Right hindlimb (tissue), 1 donor: Measurements from ENCODE around the gene PTPRD.

ENCODE experiments used
- DNase-seq: peaks from one replicate; pipeline ENCODE4 v3.0.0-alpha.2; 2018

The PTPRD gene

DNA sequence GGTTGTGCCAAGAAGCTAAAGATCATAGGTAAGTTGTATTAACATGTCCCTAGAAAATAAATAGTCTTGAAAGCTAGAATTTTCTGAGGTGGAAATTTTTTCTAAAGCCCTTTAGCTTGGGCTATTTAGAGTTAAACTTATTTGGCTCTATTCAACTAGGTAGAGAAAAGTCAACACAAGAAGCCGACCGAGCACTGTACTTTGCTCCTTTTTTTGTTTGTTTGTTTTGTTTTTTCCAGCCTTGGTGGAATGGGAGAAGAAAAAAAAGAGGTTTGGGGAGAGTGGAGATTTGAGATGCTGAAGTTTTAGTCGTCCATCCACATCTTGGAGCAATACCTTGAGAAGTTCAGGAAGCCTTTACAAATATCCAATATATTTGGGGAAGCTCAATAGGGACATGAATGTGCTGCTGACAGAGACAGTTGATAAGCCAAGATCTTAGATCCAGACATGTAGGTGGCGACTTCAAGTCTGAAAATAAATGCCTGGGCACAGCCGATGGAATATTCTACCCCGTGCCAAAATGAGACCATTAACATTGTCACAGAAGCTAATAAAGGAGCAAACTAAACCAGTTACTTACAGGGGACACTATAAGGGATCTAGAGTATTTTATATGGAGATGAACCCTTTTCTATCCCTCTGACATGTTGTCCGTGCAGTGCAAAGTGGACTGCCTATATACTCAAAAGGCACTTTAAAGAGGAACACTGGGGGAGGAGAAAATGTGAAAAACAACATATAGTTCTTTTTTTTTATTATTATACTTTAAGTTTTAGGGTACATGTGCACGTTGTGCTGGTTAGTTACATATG, 466.1 kb downstream of the PTPRD start:
- DNase-seq, result no peak

DNA sequence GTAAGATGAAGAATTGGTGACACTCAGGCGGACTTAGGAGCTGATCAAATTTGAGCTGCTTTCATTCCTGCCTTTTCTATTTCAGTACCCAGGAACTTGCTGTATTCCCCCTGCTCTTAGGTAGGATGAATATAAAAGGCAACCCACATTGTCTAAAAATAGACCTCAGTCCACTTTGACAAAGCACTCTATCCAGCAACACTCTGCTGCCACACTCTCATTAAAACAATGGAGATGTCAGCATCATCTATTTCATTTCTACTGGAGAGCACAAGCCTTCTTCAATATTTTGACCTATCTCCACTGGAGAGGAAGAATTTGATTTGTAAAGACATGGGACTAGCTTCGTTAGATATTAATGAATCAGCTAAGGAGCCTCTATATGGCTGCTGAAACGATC, 468.4 kb downstream of the PTPRD start:
- no peak for DNase-seq

DNA sequence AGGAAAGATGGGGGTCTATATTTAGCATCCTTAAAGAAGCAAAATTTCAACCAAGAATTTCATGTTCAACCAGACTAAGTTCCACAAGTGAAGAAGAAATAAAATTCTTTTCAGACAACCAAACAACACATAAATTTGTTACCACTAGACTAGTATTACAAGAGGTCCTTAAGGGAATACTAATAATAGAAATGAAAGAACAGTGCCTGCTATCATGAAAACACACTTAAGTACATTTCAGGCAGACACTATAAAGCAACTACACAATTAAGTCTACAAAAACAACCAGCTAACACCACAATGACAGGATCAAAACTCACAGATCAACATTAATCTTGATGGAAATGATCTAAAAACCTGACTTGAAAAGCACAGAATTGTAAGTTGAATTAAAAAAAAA, 477.2 kb downstream of the PTPRD start:
- DNase-seq, result no peak

DNA sequence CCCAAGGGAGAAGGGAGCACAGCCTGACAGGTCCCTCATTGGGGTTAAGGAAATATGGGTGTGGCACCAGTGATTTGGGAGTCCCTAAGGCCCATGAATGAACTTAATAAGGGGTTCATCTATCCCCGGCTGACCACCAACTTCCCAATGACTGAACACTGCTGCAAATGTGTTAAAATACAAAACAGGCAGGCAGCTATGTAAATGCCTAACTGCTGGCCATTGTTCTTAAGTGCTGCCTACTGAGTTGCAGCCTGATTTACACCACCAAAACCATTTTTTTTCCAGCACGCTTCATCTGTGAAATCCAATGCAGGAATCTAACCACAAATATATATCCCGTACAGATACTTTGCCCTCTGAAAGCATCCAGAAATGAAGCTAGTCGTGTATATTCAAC, 478.5 kb downstream of the PTPRD start:
- DNase-seq, result no peak

DNA sequence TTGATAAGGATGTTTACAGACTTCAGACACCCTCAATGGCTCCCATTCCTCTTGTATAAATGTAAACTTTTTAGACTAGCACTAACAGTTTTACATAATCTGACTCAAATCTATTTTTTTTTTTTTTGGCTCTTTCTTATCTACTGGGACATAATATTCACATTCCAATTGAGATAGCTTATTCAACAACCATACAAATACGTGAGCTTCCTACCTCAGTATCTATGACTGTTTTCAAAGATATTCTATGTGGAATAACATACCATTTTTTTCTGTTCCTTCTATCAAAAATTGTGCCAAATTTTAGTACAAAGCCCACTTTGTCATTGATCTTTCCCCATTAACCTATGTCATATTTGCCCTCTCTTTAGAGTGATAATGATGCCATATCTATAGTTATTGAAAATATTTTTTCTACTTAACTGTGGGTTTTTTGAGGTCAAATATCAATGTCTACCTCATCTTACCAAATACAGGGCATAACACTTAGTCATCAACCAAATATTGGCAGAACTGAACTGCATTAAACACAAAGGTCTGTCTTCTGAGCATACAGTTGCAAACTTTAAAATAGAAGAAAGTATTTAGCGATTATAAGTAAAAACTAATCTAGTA, 482.6 kb downstream of the PTPRD start:
- no peak for DNase-seq

DNA sequence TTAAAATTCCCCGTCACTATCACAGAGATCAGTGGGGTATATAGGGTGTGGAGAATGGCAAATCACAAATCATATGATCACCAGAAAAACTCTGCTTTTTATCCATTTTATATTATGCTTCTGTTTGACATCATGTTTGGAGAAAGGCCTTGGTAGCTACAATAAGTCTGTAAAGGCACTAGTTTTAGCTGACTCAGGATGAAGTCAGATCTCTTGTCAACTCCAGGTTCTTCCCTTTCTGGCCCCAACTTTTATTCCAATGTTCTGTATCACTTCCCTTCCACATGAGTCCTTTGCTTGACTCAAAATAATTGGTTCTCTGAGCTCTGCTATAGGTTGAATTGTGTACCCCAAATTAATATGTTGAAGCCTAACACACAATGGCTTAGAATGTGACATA, 484.9 kb downstream of the PTPRD start:
- no peak for DNase-seq

DNA sequence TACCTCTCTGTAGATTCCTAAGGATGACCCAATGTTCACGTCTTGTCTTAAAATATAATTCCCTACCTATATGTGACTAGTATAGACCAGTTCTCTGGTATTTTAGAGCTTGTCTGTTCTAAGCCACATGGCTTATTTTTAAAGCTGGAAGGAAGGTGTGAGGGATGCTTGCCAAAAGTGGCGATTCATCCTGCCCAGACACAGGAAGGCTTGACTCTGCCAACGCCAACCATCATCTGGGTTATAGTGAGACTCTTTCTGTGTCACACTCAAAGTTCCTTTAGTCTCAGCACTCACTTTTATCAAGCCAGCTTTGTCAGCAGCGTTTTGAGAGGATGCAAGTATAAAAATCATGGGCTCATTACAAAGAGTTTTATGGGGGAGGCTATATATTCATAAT, 500.0 kb downstream of the PTPRD start:
- no peak for DNase-seq

DNA sequence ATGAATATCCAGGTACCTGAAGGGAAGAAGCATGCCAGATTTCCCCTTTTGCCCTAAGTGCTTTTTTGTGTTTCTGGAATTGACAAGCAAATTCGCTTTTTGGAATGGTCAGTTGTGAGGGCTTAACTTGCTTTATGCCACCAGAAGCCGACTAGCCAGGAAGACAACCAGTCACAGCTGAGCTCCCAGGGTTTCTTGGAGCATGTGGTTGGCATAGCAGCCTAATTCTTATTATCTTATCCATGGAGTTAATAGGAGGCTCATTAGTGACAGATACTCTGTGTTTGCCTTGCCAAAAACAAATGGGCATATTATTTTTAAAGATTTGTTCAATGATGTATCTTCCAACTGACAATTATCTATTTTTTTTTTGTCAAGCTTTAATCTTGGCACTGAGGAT, 500.7 kb downstream of the PTPRD start:
- DNase-seq, result no peak

DNA sequence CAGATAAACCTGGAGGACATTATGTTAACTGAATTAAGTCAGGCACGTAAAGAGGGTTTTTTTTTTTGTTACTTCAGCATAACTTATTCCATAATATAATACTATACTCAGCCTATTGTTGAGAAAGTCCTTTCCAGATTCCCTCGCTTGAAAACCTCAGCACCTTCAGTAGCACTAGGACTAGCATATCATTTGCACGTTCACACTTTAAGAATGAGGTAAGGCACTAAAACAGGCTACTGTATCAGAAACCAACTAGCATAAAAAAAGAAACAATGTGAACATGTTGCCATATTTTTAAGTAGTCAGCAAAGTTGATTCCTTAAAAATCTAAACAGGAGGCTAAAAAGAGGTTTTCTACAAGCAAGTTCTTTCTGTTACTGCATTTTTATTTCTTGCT, 504.0 kb downstream of the PTPRD start:
- DNase-seq, result no peak

DNA sequence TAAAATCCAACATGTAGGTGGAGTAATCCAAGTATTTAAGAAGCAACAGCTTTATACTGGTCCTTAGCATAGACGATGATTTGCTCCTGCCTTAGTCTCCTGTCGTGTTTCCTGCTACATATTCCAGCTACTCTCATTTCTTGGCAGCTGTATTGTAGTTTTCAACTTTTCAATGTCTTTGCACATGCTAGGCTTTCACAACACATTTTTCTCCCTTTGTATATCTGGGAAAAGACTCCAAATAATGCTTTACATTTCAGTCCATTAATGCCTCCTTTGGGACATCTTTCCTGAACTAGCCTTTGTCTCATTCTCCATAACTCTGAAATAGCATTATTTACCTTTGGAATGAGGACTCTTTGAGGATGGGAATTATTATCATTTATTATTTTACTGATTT, 508.0 kb downstream of the PTPRD start:
- no peak for DNase-seq

DNA sequence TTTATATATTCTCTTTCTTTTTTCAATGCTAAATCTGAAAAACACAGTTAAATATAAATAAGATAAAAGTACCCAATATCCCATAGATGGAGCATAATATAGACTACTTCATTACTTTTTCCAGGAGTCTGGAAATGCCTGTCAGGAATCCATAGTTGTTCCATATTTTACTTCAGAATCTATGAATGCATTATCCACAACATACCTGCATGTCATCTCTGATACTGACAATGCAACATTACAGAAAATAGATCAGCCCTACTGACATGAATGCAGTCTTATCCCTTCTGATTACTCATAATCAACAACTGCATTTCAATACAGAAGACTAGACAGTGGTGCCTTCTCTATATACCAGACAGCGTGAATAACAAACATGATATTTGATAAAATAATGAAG, 517.6 kb downstream of the PTPRD start:
- DNase-seq, result no peak

DNA sequence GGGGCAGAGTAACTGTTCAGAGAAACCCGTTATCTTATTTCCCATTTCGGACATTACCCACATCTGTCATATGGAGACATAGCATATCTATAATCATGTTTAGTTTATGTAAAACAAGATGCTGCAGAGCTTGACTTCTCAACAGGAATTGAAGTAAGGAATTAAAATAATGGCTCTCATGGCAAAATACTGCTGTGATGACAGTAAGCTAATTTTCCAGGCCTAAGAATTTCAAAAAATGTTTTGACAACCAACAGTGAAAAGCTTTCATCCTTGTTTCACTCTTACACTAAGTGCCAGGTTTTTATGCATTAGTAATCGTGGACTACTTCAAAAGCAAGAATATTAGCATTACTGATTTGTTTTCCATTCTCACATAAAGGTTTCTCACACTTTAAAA, 518.2 kb downstream of the PTPRD start:
- DNase-seq, result no peak

DNA sequence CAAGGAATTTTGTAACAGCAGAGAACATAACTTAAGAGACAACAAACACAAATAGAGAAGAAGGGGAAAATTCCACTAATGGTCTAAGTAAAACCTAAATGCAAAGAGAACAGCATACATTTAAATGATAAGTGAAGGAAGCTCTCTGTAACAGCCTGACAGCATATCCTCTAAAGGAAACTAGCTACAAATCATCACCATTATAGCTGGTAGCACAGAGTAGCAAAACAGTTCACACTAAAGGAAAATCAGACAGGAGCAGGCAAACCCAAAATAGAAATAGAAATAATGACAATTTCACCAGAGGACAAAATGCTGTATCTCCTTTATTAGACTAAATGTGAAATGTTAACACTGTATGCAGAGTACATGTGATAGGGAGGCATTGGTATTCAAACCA, 532.8 kb downstream of the PTPRD start:
- no peak for DNase-seq

DNA sequence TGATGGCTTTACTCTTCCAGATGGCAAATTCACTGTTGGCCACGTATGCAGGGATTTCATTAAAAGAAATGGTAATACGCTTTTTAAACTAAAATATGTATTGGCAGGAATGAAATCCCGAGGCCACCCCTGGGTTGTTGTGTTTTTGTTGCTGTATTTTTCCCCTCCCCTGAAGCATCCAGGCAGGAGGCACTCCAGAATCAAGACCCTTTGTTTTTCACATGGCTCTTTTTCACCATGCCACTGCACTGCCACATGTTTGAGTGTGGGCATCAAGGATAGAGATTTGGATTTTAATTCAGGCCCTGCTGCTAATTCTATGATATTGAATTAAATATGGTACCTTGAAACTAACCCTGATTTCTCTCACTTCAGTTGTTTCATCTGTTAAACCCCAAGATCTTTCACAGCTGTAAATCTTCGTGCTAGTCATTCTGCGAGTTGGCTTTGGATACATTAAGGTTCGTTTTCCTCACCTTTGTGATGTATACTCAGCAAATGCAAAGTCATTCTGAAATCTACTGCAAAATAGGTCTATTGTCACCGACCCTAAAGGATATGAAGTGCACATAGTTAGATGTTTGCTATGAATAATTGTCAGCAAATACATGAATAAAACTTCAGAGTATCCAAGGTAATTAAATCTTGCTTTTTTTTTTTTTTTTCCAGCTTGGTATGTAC, 533.4 kb downstream of the PTPRD start:
- no peak for DNase-seq

DNA sequence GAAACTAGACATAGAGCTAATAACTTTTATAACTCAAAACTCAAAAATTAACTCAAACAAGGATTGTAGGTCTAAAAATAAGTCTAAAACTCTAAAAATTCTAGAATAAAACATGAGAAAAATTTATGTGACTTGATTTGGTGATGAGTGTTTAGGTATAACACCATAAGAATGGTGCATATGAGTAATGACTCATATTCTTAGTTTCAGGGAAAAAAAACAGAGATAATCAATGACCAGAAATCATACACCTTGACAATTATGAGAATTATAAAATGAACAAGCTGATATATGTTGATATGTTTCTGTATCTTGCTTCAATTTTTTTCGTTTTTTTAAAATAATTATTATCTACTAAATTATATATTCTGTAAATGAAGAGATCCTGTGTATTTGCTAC, 541.2 kb downstream of the PTPRD start:
- DNase-seq, result no peak

DNA sequence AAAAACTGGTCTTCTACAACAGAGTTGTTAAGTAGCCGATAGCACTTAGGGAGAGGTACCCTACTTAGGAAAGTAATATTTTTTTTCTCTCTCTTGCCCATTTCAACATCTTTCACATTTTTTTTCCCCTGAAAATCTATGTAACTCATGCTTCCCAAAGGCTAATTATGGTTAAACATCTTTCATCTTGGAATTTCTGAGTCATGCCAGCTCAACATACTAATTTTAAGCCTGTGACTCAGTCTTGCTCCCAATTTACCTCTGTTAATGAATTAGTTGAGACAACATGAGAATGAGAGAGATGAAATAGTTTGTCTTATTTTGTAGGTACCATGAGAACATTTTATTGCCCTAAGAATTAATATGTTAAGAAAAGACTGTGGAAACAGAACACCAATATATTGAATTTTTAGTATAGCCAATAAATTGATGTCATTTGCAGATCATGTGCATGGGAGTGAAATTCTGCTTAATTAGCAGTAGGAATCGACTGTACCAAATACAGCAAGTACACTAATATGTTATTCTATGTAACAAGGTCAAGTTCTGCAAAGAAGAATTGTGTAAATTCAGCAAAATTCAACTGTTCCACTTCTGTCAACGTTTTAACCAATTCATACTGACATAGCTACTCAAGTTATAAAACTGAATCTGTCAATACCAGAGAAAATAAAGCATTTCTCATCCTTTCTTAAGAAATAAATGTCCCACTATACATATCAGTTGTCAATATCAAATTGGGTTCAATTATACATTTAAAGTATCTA, 550.0 kb downstream of the PTPRD start:
- no peak for DNase-seq

DNA sequence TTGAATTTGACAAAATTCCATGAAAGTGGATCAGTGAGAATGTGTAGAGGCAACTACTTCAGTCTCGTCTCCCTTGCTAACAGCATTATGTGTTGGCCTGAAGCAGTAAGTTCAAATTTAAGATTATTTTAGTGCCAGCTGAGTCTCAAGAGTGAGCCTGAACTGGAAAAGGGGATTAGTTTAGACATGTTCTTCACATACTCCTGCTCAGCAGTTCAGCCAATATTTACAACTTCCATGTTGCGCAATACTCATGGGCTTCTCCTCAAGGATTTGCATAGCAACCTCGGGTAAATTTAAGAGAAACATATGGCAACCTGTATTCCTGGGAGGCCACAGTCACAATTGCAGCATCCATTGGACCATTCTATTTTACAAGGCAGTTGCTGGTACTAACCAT, 553.8 kb downstream of the PTPRD start:
- peak; percentile 56 for DNase-seq

DNA sequence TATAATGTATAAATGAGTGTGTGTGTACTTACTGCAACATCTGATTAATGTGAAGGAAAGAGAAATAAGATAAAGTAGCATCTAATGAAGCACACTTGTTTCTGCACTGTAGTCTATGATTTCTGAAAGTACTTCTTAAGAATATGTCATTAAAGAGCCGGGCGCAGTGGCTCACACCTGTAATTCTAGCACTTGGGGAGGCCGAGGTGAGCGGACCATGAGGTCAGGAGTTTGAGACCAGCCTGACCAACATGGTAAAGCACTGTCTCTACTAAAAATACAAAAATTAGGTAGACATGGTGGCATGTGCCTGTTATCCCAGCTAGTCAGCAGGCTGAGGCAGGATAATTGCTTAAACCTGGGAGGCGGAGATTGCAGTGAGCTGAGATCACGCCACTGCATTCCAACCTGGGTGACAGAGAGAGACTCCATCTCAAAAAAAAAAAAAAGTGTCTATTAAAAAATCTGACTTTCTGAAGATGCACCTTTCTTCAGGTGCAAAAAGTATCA, 556.9 kb downstream of the PTPRD start:
- DNase-seq, result no peak

DNA sequence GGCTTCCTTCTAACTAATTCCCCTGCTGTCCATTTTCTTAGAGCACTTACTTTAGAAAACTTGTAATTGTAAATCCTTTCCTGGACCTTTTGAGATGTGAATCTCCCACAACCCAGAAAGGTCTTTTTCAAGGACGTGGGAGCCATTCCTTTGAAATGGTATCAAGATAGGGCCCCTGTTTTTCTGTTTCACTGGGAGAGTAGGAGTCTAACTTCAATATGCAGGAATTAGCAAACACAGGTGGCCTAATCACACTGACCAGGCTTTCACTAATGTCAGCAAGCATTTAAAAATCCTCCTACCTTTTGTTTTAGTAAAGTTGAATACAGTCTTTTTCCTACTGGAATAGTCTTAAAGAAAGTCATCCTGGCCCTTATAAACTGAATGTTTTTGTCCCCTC, 558.3 kb downstream of the PTPRD start:
- DNase-seq, result no peak

DNA sequence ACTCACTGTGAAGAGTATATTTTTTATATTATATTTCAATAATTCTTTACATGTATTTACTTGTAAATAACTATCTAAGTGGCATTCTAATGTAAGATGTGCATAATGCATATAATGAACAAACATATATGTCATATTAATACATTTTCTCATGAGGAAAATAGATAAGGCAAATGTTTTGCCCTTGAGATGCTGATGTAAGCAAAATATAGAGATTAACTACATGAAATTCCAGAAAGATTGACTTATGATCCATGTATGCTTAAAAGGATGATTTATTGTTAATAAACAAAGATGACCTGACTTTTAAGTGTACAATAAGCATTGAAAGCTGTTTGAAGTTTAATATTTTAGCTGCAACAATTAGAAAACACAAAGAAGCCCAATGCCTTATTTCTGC, 559.9 kb downstream of the PTPRD start:
- DNase-seq, result no peak

DNA sequence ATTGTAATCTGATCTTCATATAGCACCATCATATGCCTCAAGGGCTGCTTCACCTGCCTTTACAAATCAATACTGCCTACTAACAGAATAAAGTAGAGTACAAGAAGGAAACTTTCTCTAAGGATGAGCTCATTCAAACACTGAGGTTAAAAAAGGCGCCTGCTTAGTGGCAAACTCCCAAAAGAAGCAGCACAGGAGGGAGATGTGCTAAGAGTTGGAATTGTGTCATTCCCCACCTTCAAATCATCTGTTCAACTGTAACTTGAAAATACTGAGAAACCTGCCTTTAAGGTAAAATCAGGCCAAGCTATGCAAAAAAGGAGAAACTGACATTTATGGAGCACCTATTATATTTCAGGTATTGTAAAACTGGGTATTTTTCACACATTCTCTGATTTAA, 560.6 kb downstream of the PTPRD start:
- DNase-seq, result no peak

DNA sequence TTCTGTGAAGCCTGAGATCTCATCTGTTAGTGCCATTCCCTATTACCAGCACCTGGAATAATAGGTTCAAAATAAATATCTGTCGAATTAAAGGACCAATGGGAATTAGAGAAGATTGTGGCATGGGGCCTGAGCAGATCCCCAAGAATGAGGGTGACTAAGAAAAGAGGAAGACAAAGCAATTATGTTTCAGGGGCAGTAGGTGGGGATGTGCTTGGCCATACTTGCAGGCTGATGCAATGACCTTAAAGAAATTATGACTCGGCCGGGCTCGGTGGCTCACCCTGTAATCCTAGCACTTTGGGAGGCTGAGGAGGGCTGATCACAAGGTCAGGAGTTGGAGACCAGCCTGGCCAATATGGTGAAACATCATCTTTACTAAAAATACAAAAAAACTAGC, 562.8 kb downstream of the PTPRD start:
- DNase-seq, result no peak

DNA sequence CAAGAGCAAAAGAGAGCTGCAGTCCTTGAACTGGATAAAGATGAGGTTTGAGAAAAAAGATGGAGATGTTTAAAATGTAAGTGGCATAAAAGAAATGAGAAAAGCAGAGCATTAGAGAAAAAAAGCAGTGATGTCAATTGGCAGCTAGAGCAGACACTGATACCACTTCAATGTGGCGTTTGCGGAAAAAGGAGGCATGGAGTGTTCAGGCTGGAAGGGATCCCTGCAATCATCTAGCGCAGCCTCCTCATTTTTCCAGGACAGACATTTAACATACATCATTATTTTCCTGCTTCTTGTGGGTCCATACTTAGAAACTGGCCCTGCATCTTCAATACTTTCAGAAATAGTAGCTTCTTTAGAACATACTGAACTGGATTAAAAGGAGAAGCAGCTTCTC, 563.8 kb downstream of the PTPRD start:
- DNase-seq, result no peak
